ENCODE data around the gene ARID1B. TPM values are rescaled to one million over a fixed set of nuclear protein-coding genes. Genes with fewer than 3 reads are reported as not detected.
A peak's percentile ranks its signal among the peaks of the same experiment; 100 is the strongest.

Gene ARID1B
- total RNA-seq, 4 donors from 2014 or later: 70.5 to 135 (median 78.2) TPM

DNA sequence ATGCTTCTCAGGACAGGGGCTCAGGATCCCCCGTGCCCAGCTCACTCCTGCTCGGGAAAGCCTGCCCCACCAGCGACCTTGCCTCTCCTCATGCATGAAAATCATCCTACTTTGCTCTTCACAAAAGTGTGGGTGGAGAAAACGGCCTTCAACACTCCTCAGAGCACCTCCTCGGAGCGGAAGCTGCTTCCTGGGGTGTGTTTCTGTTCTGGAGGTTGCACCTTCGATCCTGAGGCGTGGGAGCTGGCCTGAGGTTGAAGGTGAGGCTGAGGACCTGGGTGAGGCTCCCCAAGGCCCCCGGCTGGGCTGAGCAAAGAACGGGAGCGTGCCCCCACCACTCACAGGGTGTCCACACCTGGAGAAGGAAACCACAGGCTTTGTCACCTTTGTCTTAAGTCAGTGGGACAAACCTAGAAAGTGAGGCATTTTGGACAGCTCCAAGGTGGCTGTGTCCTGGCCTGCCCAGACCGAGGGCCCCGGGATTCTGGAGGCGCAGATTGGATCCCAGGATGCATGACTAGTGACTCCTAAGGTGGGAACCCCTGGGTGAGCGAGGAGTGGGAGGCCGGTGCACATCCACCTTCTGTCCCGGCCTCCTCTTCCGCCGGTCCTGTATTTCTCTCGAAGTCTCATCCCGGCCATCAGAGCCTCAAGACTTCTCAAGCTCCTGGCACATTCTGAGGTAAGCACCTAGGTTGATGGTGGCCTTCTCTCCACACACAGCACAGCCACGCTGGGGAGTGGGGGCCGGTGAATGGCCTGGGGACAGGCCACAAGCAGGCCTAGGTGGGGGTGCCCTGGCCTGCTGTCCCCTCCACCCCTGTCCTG is 441.4 kb downstream of the ARID1B start:
- no peak for DNase-seq (ENCODE audit: low spot score)
- TF ChIP-seq, protein P1, sequence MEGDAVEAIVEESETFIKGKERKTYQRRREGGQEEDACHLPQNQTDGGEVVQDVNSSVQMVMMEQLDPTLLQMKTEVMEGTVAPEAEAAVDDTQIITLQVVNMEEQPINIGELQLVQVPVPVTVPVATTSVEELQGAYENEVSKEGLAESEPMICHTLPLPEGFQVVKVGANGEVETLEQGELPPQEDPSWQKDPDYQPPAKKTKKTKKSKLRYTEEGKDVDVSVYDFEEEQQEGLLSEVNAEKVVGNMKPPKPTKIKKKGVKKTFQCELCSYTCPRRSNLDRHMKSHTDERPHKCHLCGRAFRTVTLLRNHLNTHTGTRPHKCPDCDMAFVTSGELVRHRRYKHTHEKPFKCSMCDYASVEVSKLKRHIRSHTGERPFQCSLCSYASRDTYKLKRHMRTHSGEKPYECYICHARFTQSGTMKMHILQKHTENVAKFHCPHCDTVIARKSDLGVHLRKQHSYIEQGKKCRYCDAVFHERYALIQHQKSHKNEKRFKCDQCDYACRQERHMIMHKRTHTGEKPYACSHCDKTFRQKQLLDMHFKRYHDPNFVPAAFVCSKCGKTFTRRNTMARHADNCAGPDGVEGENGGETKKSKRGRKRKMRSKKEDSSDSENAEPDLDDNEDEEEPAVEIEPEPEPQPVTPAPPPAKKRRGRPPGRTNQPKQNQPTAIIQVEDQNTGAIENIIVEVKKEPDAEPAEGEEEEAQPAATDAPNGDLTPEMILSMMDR (IDR thresholded peaks at IDR 0.05): no peak
- ATAC-seq (ENCODE audit: low FRiP score): no peak

DNA sequence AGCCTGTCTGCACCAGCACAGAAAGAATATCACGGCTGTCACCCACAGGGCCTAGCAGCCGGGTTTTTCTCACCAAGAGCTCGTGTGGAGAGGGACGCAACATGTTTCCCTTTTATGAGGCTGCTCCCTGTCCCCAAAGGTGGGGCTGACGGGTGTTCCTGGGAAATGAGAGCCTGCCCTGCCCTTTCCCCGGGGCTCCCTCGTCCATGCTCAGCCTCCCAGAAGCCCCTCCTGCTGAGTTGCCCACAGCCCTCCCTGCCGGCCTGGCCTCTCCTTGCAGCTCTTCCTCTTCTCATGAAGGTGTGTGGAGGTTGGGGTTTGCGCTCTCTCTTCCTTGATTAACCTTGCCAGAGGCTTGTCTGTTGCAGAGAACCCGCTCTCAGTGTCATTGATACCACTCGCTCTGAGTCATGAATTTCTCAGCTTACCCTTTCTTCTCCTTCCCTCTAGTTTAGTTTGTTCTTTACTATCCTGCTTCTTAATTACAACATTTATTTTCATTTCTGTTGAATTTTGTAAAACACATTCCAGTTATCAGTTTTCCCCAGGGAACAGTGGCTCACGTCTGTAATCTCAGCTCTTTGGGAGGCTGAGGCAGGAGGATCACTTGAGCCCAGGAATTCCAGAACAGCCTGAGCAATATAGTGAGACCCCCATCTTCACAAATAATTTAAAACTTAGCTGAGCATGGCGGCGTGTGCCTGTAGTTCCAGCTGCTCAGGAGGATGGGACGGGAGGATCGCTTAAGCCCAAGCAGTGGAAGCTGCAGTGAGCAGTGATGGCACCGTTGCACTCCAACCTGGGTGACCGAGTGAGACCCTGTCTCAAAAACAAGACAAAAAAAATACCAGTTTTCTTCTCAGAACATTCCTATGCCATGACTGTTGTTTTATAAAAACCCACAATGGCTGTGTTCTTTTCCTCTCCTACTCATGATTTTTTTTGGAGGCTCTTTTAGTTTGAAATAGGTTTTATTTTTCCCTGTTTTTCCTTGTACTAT is 442.3 kb downstream of the ARID1B start:
- DNase-seq (ENCODE audit: low spot score): no peak
- TF ChIP-seq, protein P1 (IDR thresholded peaks at IDR 0.05): no peak
- no peak for ATAC-seq (ENCODE audit: low FRiP score)

DNA sequence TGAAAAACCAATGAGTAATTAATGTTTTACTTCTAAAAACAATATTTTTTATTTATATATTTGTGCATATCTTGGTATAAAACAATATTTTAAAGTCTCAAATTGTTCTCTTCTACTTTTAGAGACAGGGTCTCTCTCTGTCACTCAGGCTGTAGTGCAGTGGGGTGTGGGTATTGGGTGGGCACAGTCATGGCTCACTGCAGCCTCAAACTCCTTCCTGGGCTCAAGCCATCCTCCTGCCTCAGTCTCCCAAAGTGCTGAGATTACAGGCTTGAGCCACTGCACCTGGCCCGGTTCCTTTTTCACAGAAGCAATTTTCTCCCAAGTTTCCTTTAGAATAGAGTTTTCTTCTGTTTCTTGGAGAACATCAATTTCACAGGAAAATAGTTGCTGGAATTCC is 443.3 kb downstream of the ARID1B start:
- TF ChIP-seq, protein P1 (IDR thresholded peaks at IDR 0.05): no peak
- DNase-seq (ENCODE audit: low spot score) (no peak), ATAC-seq (ENCODE audit: low FRiP score) (no peak)

DNA sequence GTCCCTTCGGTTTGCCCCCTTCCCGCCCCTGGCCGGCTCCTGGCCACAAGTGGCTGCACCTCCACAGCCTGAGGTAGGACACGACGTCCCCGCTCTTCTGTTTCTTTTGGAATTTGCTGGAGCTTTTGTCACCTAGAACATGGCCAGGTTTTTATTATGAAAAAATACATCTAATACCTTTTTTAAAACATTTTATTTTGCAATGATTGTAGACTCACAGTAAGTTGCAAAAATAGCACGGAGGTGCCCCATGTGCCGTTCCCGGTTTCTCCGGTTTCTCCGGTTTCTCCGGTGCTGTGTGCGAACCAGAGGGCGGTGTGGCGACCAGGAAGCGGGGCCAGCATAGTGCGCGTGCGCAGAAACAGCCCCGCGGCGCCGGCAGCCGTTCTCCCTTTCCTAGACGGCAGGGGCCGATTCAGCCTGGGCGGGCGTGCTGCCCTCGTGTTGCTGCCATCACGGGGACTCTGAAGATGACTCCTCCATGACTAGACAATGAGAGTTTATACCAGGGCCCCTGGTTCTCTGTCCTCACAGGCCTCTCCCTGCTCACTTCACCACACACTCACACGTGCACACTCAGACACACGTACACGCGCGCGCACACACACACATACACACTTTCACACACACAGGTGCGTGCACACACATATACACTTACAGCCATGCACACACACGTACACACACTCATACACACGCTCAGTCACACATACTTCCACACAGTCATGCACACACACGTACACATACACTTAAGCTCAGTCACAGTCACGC is 444.1 kb downstream of the ARID1B start:
- no peak for DNase-seq (ENCODE audit: low spot score)
- peak; percentile 67 for ATAC-seq (ENCODE audit: low FRiP score)
- TF ChIP-seq, protein P1 (IDR thresholded peaks at IDR 0.05): no peak

DNA sequence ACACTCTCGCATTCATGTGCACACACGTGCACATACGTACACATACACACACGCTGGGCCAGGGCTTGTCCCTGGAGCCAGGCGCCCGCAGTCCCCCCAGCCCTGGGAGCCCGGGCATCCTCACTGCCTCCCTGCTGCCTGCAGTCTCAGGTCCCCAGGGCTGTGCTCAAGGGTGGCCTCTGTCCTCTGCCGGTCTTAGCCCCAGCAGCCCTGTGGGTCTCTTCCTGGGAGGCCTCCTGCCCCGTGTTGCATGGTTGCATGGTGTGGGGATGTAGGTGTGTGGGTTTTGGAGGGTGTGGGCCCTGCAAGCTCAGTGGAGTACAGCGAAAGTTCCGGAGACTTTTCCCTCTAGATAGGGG is 444.6 kb downstream of the ARID1B start:
- DNase-seq (ENCODE audit: low spot score): no peak
- ATAC-seq (ENCODE audit: low FRiP score): no peak
- TF ChIP-seq, protein P1 (IDR thresholded peaks at IDR 0.05): no peak

DNA sequence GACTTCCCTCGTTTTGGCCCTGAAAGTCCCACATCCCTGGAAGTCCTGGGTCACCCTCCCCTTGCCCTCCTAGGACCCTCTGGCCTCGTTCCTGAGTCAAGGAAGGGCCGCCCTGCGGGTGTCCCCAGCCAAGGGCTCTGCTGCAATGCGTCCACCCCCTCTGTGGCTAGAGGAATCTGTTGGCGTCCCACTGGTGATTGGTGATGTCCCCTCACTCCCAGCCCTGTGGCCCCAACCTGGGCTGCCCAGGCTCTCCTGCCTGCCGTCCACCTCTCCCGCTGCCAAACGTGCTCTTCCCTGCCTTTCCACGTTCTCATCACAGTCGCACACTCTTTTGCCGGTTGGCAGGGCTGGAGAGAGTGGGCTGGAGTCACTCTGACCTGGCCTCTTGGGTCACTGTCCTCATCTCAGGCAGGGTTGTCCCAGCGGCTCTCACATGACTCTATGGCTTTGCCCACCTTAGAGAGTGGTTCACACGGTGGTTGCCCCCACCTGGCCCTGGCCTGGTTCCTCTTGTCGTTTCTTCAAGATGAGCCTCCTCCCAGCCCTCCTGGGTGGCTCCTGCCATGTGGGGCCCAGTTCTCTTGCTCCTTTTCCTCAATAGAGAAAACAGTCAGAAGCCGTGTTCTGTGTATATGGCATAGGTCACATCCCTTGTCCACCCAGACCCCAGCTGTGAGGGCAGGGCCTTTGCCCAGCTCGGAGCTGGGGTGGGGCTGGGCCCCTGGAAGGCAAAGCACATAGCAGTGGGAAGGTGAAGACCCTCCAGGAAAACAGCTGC is 445.2 kb downstream of the ARID1B start:
- DNase-seq (ENCODE audit: low spot score) (no peak), ATAC-seq (ENCODE audit: low FRiP score) (no peak)

More for the DNA sequence above, 445.2 kb downstream of the ARID1B start:
- TF ChIP-seq, protein P1 (IDR thresholded peaks at IDR 0.05): no peak
